GM08714 (cell line): ENCODE data around the gene CHRNG.

Experiments used
- H3K4me3 ChIP-seq: fragments of 200-500 bp; sonication (Bioruptor generic); 2 replicates; pipeline ENCODE4 v1.5.1; 2014; ENCODE audit warnings: mild to moderate bottlenecking, low read length, inconsistent platforms
- ZNF274 ChIP-seq: IDR thresholded peaks from 2 replicates; pipeline ENCODE4 v1.6.1; 2012; ENCODE audit warnings: mild to moderate bottlenecking, low read depth, low read length

Gene CHRNG

DNA sequence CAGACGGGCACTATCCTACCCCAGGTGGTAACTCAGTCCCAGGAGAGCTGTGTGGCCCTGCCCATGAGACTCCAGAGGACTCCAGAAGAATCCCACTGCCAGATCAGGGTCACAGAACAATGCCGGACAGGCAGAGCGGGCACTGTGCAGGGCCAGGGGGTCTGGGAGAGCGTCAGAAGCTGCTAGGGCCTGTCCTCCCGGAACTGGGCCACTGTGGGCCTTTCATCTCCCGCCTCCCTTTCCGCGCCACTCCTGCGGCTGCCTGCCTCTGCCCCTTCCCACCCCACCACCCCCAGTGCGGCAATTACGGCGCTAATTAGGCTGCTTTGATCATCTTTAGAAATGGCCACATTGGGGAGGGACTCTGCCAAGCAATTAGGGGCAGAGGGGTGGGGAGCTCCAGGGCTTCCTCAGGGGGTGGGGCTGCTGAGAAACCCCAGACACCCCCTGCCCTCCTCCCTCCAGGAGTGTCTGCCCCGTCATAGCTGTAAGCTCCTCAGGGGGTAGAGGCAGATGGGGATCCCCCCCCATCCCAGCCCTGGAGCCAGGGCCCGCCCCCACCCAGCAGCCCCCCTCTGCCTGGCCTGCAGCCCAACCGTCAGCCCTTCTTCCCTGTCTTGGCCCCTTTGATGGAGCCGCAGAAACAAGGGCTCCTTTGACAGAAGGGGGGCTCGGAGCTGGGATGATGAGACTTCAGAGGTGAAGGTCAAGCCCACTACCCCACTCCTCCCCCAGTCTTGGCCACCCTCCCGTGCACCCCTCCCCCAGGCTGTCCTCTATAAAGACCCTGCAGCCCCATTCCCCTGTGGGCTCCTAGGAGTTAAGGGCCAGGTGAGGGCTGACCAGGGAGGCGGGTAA lies 19.7 kb upstream of the CHRNG start, which contains the start of gene PRSS56:
Gene PRSS56 (plus strand): TSS at position 808 of the 858 bp plus-strand sequence. CDS start 211 bp downstream, outside the sequence.
- no peak for TF ChIP-seq ZNF274
- no peak within 1 kb of the TSS for H3K4me3 ChIP-seq

DNA sequence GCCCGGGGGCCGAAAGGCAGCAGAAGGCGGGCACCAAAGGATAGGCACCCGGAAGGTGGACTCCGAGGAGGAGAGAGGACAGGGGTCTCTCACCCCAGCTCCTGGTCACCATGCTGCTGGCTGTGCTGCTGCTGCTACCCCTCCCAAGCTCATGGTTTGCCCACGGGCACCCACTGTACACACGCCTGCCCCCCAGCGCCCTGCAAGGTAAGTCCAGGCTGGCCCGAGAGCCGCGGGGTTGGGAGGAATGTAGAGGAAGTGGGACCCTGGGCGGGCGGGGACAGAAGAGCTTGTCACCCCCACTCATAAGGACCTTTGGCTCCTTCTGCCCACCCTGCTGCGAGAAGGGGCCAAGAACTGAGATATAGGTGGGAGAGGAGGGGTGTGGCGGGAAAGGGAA lies 19.0 kb upstream of the CHRNG start:
- H3K4me3 ChIP-seq: no peak overlapping the region
- TF ChIP-seq ZNF274: no peak

DNA sequence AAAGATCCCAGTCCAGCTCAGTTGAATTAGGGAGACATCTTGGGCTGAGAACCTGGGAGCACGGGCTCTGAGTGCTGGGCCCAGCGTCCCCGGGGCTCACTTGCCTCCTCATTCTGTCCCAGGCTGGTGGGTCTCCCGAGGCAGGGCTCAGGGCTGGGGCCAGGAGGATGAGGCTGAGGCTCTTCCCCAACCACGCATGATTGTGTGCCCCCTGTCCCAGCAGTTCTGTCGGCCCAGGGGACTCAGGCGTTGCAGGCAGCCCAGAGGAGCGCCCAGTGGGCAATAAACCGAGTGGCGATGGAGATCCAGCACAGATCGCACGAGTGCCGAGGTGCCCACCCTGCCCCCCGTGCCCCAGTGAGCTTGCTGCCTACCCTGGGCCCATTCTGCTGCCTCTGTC lies 18.4 kb upstream of the CHRNG start:
- no peak overlapping the region for H3K4me3 ChIP-seq
- TF ChIP-seq ZNF274: no peak

DNA sequence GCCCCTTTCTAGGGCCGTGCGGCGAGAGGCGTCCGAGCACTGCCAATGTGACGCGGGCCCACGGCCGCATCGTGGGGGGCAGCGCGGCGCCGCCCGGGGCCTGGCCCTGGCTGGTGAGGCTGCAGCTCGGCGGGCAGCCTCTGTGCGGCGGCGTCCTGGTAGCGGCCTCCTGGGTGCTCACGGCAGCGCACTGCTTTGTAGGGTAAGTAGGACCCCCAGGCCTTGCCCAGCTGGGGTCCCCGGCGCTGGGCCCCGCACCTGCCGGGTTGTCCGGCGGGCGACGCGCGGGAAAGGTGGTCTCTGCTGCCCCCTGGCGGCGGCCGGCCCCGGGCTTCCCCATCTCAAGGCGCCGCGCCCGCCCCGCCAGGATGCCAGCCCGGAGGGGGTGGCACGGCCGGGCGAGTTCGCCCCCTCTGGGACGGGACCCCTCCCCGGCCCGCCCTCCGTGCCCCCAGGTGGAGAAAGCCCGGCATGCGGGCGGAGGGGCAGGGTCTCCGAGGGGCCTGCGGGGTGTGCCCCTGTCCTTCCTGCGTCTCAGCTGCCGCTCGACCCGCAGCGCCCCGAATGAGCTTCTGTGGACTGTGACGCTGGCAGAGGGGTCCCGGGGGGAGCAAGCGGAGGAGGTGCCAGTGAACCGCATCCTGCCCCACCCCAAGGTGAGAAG lies 17.4 kb upstream of the CHRNG start:
- no peak overlapping the region for H3K4me3 ChIP-seq
- TF ChIP-seq ZNF274: no peak

DNA sequence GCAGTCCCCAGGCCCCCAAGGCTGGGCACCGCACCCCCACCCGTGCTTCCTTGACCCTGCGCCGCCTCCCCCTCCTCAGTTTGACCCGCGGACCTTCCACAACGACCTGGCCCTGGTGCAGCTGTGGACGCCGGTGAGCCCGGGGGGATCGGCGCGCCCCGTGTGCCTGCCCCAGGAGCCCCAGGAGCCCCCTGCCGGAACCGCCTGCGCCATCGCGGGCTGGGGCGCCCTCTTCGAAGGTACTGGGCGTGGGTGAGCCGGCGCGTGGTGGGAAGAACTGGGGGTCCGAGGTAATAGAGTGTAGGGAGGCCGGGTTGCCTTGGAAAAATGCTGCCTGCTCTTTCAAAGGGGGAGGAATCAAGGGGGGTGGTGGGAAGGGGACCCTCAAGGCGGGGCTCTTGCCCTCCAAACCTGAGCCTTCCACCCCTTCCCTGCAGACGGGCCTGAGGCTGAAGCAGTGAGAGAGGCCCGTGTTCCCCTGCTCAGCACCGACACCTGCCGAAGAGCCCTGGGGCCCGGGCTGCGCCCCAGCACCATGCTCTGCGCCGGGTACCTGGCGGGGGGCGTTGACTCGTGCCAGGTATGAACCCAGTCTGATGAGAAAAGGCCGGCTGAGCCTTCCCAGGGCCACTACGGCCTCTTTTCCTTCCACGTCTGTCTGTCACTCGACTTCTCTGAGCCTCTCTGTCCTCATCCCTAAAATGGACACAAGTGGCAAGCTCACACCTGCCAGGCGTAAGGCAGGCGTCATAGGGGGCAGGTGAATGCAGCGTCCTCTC lies 16.7 kb upstream of the CHRNG start:
- H3K4me3 ChIP-seq: no peak overlapping the region
- TF ChIP-seq ZNF274: no peak

DNA sequence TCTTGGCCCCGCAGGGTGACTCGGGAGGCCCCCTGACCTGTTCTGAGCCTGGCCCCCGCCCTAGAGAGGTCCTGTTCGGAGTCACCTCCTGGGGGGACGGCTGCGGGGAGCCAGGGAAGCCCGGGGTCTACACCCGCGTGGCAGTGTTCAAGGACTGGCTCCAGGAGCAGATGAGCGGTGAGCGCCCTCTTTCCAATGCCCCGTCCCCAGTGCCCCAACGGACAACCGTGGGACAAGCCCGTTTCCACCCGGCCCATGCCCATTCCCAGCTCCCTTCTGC lies 16.1 kb upstream of the CHRNG start:
- no peak for TF ChIP-seq ZNF274
- H3K4me3 ChIP-seq: no peak overlapping the region

DNA sequence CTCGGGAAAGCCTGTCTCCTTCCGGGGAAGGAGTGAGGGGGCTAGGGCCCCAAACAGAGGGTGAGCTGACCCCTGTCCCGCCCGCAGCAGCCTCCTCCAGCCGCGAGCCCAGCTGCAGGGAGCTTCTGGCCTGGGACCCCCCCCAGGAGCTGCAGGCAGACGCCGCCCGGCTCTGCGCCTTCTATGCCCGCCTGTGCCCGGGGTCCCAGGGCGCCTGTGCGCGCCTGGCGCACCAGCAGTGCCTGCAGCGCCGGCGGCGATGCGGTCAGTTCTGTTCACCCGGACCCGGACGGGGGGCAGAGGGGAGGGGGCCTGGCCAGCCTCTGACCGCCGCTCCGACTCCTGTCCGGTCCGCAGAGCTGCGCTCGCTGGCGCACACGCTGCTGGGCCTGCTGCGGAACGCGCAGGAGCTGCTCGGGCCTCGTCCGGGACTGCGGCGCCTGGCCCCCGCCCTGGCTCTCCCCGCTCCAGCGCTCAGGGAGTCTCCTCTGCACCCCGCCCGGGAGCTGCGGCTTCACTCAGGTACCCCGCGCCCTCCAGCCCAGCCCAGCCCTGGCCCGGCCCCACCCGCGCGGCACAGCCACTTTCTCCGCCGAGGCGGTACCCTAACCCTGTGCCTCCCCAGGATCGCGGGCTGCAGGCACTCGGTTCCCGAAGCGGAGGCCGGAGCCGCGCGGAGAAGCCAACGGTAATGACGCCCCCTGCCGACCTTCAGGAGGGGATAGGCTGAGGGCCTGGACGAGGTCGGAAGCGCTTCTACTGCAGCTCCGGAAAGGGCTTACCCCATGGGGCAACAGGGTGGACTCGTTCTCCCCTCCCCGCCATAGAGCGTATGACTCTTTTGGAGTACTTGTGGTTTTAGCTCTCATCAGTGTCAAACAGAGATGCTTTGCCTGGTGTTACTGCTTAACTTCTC lies 15.6 kb upstream of the CHRNG start:
- no peak for TF ChIP-seq ZNF274
- H3K4me3 ChIP-seq: no peak overlapping the region

DNA sequence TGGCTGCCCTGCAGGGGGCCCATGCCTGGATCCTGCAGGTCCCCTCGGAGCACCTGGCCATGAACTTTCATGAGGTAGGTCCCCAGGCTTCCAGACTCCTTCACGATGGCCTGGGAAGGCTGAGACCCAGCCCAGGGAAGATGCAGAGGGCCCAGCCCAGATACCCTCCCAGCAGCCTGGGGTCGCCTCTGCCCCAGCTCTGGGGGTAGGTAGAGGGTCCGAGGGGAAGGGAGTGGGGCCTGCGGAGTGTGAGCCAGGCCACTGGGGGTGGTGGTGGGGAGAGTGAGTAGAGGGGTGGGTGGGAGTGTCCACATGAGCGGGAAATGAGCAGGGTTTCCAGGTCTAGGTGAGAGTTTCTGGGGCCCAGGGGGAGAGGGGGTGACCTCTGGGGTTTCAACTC lies 14.7 kb upstream of the CHRNG start:
- TF ChIP-seq ZNF274: no peak
- H3K4me3 ChIP-seq: no peak overlapping the region

DNA sequence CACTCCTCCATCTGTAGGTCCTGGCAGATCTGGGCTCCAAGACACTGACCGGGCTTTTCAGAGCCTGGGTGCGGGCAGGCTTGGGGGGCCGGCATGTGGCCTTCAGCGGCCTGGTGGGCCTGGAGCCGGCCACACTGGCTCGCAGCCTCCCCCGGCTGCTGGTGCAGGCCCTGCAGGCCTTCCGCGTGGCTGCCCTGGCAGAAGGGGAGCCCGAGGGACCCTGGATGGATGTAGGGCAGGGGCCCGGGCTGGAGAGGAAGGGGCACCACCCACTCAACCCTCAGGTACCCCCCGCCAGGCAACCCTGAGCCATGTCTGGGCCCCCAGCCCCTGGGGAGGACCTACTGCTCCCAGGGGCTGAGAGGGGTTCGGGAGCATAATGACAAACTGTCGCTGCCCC lies 14.3 kb upstream of the CHRNG start:
- TF ChIP-seq ZNF274: no peak
- no peak overlapping the region for H3K4me3 ChIP-seq

DNA sequence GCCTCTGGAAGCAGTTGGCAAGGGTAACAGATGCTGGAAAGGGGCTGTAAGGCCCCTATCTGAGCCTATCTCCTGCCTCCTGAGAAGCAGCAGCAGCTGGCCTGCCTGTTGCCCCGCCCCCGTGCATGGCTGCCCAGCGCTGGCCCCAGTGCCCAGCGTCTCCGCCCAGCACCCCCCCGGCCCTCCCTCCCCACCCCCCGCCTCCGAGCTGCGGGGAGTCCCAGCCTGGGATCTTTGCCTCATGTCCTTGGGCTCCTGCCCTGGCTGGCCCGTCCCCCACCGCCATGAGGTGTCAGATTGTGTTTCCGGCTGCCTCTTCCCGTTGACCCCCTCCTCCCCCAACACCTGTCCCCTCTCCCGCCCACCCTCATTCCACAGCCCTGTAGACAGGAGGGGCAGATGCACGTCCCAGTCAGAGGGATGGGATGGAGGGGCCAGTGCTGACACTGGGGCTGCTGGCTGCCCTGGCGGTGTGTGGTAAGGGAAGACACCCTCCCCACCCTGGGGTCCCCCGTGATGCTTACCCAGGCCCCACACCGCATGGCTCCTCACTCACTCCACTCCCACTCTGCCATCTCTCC lies 13.6 kb upstream of the CHRNG start, which contains the start of gene CHRND:
Gene CHRND (plus strand): TSS at position 370 of the 581 bp plus-strand sequence. CDS start 56 bp downstream, at position 426.
- no peak within 1 kb of the TSS for H3K4me3 ChIP-seq

DNA sequence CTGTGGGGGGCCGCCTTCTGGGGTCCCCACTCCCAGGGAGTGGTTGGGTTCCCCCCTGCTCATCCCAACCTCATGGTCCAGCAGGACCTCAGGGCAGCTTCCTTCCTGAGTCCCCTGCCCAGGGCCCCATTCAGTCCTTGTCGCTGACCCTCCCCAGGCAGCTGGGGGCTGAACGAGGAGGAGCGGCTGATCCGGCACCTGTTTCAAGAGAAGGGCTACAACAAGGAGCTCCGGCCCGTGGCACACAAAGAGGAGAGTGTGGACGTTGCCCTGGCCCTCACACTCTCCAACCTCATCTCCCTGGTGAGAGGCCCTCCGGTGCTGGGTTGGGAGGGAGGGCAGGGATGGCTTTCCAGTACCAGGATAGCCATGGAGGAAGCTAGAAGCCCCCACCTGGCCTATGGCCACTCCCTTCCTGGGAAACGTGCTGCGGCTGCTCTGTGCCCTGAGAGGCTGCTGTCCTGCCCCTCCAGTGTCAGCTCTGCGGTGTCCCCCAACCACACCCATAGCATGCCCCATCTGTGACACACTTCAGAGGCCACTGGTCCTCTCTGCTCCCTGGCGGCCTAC lies 13.0 kb upstream of the CHRNG start:
- H3K4me3 ChIP-seq: no peak overlapping the region
- no peak for TF ChIP-seq ZNF274

More for the DNA sequence above, 13.6 kb upstream of the CHRNG start, which contains the start of gene CHRND:
- no peak for TF ChIP-seq ZNF274

DNA sequence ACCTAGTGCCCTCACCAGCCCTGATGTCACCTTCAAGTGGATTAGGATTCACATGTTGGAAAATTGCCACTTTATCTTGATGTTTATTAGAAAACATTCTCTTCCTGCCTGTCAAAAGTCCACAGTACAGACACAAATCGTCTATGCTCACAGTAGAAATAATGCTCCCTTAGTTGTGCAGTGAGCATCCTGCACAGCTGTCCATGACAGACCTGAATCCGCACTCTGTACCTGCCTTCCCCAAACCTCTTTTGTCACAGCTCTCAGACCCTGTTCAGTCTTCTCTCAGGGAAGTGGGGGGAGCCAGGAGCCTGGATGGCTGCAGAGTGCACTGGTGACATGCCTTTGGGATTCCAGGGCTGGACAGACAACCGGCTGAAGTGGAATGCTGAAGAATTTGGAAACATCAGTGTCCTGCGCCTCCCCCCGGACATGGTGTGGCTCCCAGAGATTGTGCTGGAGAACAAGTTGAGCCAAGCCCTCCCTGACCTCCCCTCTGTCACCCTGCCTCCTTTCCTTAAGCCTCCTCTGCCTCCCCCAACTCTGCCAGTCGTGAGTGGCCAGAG lies 11.5 kb upstream of the CHRNG start:
- no peak for TF ChIP-seq ZNF274
- no peak overlapping the region for H3K4me3 ChIP-seq
